HepG2 (cell line): ENCODE measurements around the gene LMBRD2. TPM values are rescaled to one million over a fixed set of nuclear protein-coding genes. Genes with fewer than 3 reads are reported as not detected.

Experiments used
- ARNT2 ChIP-seq: sonication (generic); formaldehyde crosslinking; IDR thresholded peaks from 2 replicates; pipeline ENCODE4 v1.8.0; 2022; ENCODE audit warnings: mild to moderate bottlenecking, low read depth, missing genetic modification reagents, moderate library complexity
- ATF7-NPFF ChIP-seq: sonication (generic); formaldehyde crosslinking; IDR thresholded peaks from 2 replicates; pipeline ENCODE4 v1.8.1; 2023; ENCODE audit warnings: mild to moderate bottlenecking, low read depth, missing genetic modification reagents, moderate library complexity
- CCDC6 ChIP-seq: sonication (generic); formaldehyde crosslinking; IDR thresholded peaks from 2 replicates; pipeline ENCODE4 v1.8.1; 2022; ENCODE audit warnings: mild to moderate bottlenecking, missing genetic modification reagents, moderate library complexity
- CREB1 ChIP-seq, 2 experiments: fragments of 450-650 bp in 1 of 2; IDR thresholded peaks; 2 replicates each; pipeline ENCODE4 v1.6.1; 2016 to 2017; ENCODE audit warnings: control low read depth in 1 of 2, mild to moderate bottlenecking in 1 of 2, missing compliant biosample characterization in 1 of 2, missing genetic modification characterization in 1 of 2
- HIVEP1 ChIP-seq: sonication (generic); formaldehyde crosslinking; IDR thresholded peaks from 2 replicates; pipeline ENCODE4 v1.4.0; 2020; ENCODE audit warnings: mild to moderate bottlenecking, missing genetic modification reagents
- HMG20B ChIP-seq: conservative IDR thresholded peaks from 2 replicates; pipeline ENCODE4 v1.6.1; 2016; ENCODE audit warnings: missing genetic modification reagents, missing compliant biosample characterization
- HOXA5 ChIP-seq: sonication (generic); formaldehyde crosslinking; IDR thresholded peaks from 2 replicates; pipeline ENCODE4 v1.4.0; 2020; ENCODE audit warnings: missing genetic modification reagents
- KDM5B ChIP-seq: sonication (generic); formaldehyde crosslinking; IDR thresholded peaks from 2 replicates; pipeline ENCODE4 v1.4.0; 2020; ENCODE audit warnings: missing genetic modification reagents, mild to moderate bottlenecking, borderline replicate concordance
- NFE2L2 ChIP-seq: fragments of 150-350 bp; IDR thresholded peaks from 2 replicates; pipeline ENCODE4 v1.6.1; 2014; ENCODE audit warnings: low read length
- PHB2 ChIP-seq: fragments of 450-650 bp; IDR thresholded peaks from 2 replicates; pipeline ENCODE4 v1.6.1; 2018; ENCODE audit not compliant: partially characterized antibody
- REPIN1 ChIP-seq: sonication (generic); formaldehyde crosslinking; IDR thresholded peaks from 2 replicates; pipeline ENCODE4 v1.8.0; 2022; ENCODE audit warnings: missing genetic modification reagents, low read depth, mild to moderate bottlenecking, borderline replicate concordance
- RXRB ChIP-seq: IDR thresholded peaks from 2 replicates; pipeline ENCODE4 v1.6.1; 2016; ENCODE audit warnings: borderline replicate concordance, missing genetic modification reagents, missing compliant biosample characterization
- SNRNP70 ChIP-seq: fragments of 200-400 bp; formaldehyde crosslinking; IDR thresholded peaks from 2 replicates; pipeline ENCODE4 v1.6.1; 2017; ENCODE audit warnings: mild to moderate bottlenecking, low read depth, low read length, moderate library complexity
- XRCC5 ChIP-seq: fragments of 200-400 bp; formaldehyde crosslinking; optimal IDR thresholded peaks from 2 replicates; pipeline ENCODE3; 2017; ENCODE audit warnings: mild to moderate bottlenecking, low read length
- ZBTB3 ChIP-seq: sonication (generic); formaldehyde crosslinking; IDR thresholded peaks from 2 replicates; pipeline ENCODE4 v1.4.0; 2020; ENCODE audit warnings: low read depth, mild to moderate bottlenecking, moderate library complexity, missing genetic modification reagents, borderline replicate concordance
- ZC3H4 ChIP-seq: sonication (generic); formaldehyde crosslinking; IDR thresholded peaks from 2 replicates; pipeline ENCODE4 v1.4.0; 2020; ENCODE audit warnings: missing genetic modification reagents, borderline replicate concordance
- ZNF121 ChIP-seq: sonication (generic); formaldehyde crosslinking; IDR thresholded peaks from 2 replicates; pipeline ENCODE4 v1.5.0; 2020; ENCODE audit warnings: mild to moderate bottlenecking, missing genetic modification reagents
- ZNF3 ChIP-seq: IDR thresholded peaks from 2 replicates; pipeline ENCODE4 v1.7.0; 2017; ENCODE audit warnings: inconsistent platforms
- ZNF414 ChIP-seq: sonication (generic); formaldehyde crosslinking; IDR thresholded peaks from 2 replicates; pipeline ENCODE4 v1.5.0; 2020; ENCODE audit warnings: missing genetic modification reagents
- ZNF460 ChIP-seq: sonication (generic); formaldehyde crosslinking; IDR thresholded peaks from 2 replicates; pipeline ENCODE4 v1.5.1; 2020; ENCODE audit warnings: missing genetic modification reagents, mild to moderate bottlenecking, borderline replicate concordance
- ZNF549 ChIP-seq: sonication (generic); formaldehyde crosslinking; IDR thresholded peaks from 2 replicates; pipeline ENCODE4 v1.5.0; 2020; ENCODE audit warnings: missing genetic modification reagents
- ZNF557 ChIP-seq: sonication (generic); formaldehyde crosslinking; IDR thresholded peaks from 2 replicates; pipeline ENCODE4 v1.4.0; 2020; ENCODE audit warnings: missing genetic modification reagents
- ZNF564 ChIP-seq: sonication (generic); formaldehyde crosslinking; IDR thresholded peaks from 2 replicates; pipeline ENCODE4 v1.8.1; 2023; ENCODE audit warnings: mild to moderate bottlenecking, missing genetic modification reagents
- ZNF619 ChIP-seq: sonication (generic); formaldehyde crosslinking; IDR thresholded peaks from 2 replicates; pipeline ENCODE4 v1.4.0; 2020; ENCODE audit warnings: mild to moderate bottlenecking, missing genetic modification reagents
- ZNF850 ChIP-seq: sonication (generic); formaldehyde crosslinking; conservative IDR thresholded peaks from 2 replicates; pipeline ENCODE4 v1.9.0; 2021; ENCODE audit warnings: mild to moderate bottlenecking, missing genetic modification reagents
- ZSCAN29 ChIP-seq: sonication (generic); formaldehyde crosslinking; conservative IDR thresholded peaks from 2 replicates; pipeline ENCODE4 v1.4.0; 2020; ENCODE audit warnings: mild to moderate bottlenecking, missing genetic modification reagents
- polyA plus RNA-seq, 8 experiments: library from polyadenylated mRNA; depleted of rRNA in 3 of 8; stranded (reverse) in 7 of 8; unstranded in 1 of 8; fragments of >200 nt; fragmentation: Illumina TruSeq in 4 of 8; extraction: Trizol in 4 of 8; gene quantifications; 2 replicates each; pipeline versions ENCODE4 v1.2.1 to v1.2.3, GENCODE V29; 2011 to 2016; ENCODE audit warnings: low read depth in 4 of 8, missing spikeins in 1 of 8, mixed read lengths in 1 of 8; ENCODE audit not compliant: insufficient read depth in 1 of 8
- total RNA-seq, 5 experiments: library from RNA; depleted of rRNA; stranded (reverse); fragments of >200 nt; fragmentation: Illumina TruSeq; extraction: Trizol; gene quantifications; 2 replicates each; pipeline ENCODE4 v1.2.3, GENCODE V29; 2016; ENCODE audit warnings: low read depth in 1 of 5
- TF ChIP-seq, protein P1 (sequence below): sonication (generic); formaldehyde crosslinking; IDR thresholded peaks from 2 replicates; pipeline ENCODE4 v1.4.0; 2020; ENCODE audit warnings: missing genetic modification reagents, borderline replicate concordance
- TF ChIP-seq, protein P2 (sequence below): sonication (generic); formaldehyde crosslinking; IDR thresholded peaks from 2 replicates; pipeline ENCODE4 v1.9.0; 2022; ENCODE audit warnings: missing genetic modification reagents, mild to moderate bottlenecking, borderline replicate concordance
- TF ChIP-seq, protein P3 (sequence below): sonication (generic); formaldehyde crosslinking; IDR thresholded peaks from 2 replicates; pipeline ENCODE4 v1.4.0; 2020; ENCODE audit warnings: missing genetic modification reagents

LMBRD2 gene
- total and polyA plus RNA-seq, 2 of the 13 experiments (the other 11 are each of a cell fraction or from before 2014, with no cell fraction given) = 2.0 to 4.7 TPM

DNA sequence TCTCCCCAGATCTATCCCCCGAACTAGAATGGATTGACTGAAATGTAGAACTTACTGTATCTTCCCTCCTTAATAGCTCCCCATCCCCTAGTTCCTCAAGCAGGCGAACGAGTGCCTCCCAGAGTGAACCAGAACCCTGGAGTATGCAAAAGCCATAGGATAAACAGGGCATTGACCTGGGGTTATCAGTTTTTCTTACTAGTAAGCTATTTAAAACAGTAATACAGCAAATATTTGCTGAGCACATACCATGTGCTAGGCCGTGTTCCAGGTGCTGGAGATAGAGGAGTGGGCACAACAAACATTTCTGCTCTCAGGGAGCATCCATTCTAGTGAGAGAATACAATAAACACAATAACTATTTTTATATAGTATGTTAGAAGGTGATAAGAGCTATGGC, 2.0 kb upstream of the LMBRD2 start (continued):
- TF ChIP-seq ARNT2 (CRISPR knock-in tag) (no peak), ZNF850 (no peak), REPIN1 (no peak), CREB1 (IDR thresholded peaks at IDR 0.05) (no peak), CREB1 (CRISPR knock-in tag; IDR thresholded peaks at IDR 0.05) (peak; percentile 44), ZNF619 (CRISPR knock-in tag) (no peak), ZBTB3 (CRISPR knock-in tag) (no peak), HOXA5 (CRISPR knock-in tag) (no peak), ZNF557 (no peak), HIVEP1 (CRISPR knock-in tag) (no peak), ZSCAN29 (CRISPR knock-in tag) (no peak), PHB2 (no peak), ZC3H4 (CRISPR knock-in tag) (no peak), ZNF460 (CRISPR knock-in tag) (no peak), ZNF121 (CRISPR knock-in tag) (no peak), KDM5B (CRISPR knock-in tag) (no peak), CCDC6 (no peak), NFE2L2 (no peak), ZNF3 (no peak), ZNF414 (CRISPR knock-in tag) (peak; percentile 40; the same call in 1 of the 2 replicates), ZNF549 (CRISPR knock-in tag) (no peak), XRCC5 (no peak), ATF7-NPFF (CRISPR knock-in tag) (no peak), SNRNP70 (no peak), HMG20B (CRISPR knock-in tag) (peak; percentile 67; the same call in 1 of the 2 replicates), RXRB (CRISPR knock-in tag) (peak; percentile 97), ZNF564 (CRISPR knock-in tag) (no peak)
- TF ChIP-seq, protein P1, sequence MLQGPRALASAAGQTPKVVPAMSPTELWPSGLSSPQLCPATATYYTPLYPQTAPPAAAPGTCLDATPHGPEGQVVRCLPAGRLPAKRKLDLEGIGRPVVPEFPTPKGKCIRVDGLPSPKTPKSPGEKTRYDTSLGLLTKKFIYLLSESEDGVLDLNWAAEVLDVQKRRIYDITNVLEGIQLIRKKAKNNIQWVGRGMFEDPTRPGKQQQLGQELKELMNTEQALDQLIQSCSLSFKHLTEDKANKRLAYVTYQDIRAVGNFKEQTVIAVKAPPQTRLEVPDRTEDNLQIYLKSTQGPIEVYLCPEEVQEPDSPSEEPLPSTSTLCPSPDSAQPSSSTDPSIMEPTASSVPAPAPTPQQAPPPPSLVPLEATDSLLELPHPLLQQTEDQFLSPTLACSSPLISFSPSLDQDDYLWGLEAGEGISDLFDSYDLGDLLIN = no peak
- TF ChIP-seq, protein P2, sequence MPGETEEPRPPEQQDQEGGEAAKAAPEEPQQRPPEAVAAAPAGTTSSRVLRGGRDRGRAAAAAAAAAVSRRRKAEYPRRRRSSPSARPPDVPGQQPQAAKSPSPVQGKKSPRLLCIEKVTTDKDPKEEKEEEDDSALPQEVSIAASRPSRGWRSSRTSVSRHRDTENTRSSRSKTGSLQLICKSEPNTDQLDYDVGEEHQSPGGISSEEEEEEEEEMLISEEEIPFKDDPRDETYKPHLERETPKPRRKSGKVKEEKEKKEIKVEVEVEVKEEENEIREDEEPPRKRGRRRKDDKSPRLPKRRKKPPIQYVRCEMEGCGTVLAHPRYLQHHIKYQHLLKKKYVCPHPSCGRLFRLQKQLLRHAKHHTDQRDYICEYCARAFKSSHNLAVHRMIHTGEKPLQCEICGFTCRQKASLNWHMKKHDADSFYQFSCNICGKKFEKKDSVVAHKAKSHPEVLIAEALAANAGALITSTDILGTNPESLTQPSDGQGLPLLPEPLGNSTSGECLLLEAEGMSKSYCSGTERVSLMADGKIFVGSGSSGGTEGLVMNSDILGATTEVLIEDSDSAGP (CRISPR knock-in tag) = no peak
- TF ChIP-seq, protein P3, sequence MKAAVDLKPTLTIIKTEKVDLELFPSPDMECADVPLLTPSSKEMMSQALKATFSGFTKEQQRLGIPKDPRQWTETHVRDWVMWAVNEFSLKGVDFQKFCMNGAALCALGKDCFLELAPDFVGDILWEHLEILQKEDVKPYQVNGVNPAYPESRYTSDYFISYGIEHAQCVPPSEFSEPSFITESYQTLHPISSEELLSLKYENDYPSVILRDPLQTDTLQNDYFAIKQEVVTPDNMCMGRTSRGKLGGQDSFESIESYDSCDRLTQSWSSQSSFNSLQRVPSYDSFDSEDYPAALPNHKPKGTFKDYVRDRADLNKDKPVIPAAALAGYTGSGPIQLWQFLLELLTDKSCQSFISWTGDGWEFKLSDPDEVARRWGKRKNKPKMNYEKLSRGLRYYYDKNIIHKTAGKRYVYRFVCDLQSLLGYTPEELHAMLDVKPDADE (CRISPR knock-in tag) = no peak
